ENCODE data around the gene RPLP2.
A peak's percentile ranks its signal among the peaks of the same experiment; 100 is the strongest.

Gene RPLP2

GRCh38 chr11:809287-810039 is at the start of gene RPLP2:
RPLP2 (plus strand) TSS chr11:809967; CDS start chr11:810235, 268 bp downstream.
- DNase-seq, result peak; percentile 83

- DNase-seq, result no peak
Observed at GRCh38 chr11:760236-760635, 49.5 kb upstream of the RPLP2 start.

- no peak for DNase-seq
Observed at GRCh38 chr11:761526-762108, 48.1 kb upstream of the RPLP2 start.

- DNase-seq, result no peak
Observed at GRCh38 chr11:762421-763072, 47.2 kb upstream of the RPLP2 start.

- DNase-seq, result no peak
Observed at GRCh38 chr11:763073-763463, 46.7 kb upstream of the RPLP2 start.

GRCh38 chr11:763549-764321 is 46.0 kb upstream of the RPLP2 start:
- DNase-seq, result no peak

- DNase-seq, result no peak
Observed at GRCh38 chr11:764322-765024, 45.3 kb upstream of the RPLP2 start.

- DNase-seq, result no peak
Observed at GRCh38 chr11:765025-765801, 44.6 kb upstream of the RPLP2 start.

- no peak for DNase-seq
Observed at GRCh38 chr11:765802-766091, 44.0 kb upstream of the RPLP2 start.

- DNase-seq, result no peak
Observed at GRCh38 chr11:766106-766935, 43.4 kb upstream of the RPLP2 start.

GRCh38 chr11:766936-767210 is 42.9 kb upstream of the RPLP2 start:
- no peak for DNase-seq

- no peak for DNase-seq
Observed at GRCh38 chr11:767238-767637, 42.5 kb upstream of the RPLP2 start.

- no peak for DNase-seq
Observed at GRCh38 chr11:769887-770641, 39.7 kb upstream of the RPLP2 start.

- DNase-seq, result no peak
Observed at GRCh38 chr11:770642-771616, 38.8 kb upstream of the RPLP2 start.

GRCh38 chr11:771617-772204 is 38.1 kb upstream of the RPLP2 start:
- no peak for DNase-seq

GRCh38 chr11:772429-773390 is 37.1 kb upstream of the RPLP2 start:
- DNase-seq, result no peak

GRCh38 chr11:773425-773824 is 36.3 kb upstream of the RPLP2 start:
- no peak for DNase-seq

- DNase-seq, result no peak
Observed at GRCh38 chr11:773830-774229, 35.9 kb upstream of the RPLP2 start.

Measured in DMS79 (cell line).